ENCODE data around the gene ZNF385C. TPM values are rescaled to one million over a fixed set of nuclear protein-coding genes. Genes with fewer than 3 reads are reported as not detected.

The ZNF385C gene
- total RNA-seq, 4 donors from 2014 or later: 0.27 to 0.48 TPM; not detected in 2

DNA sequence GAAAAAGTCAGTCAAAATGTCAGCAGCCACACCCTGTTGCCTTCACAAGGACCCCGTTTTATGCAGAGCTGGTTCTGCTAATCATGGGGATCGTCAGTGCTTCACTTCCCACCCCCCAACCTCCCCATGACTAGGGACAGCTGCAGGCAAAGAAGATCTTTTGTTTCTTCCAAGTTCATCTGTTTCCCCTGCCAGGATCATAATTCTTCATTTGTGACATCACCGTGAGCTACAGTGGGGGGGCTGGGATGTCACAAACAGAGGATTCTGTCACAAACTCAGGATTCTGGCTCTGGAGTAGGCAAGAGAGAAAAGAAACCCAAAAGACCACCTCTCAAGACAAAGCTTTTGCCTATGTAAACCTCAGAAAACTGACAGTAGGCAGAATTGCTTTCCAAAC, 105.7 kb downstream of the ZNF385C start:
- in situ Hi-C loops (cut with MboI; ENCODE audit: low pct_ligation_motif_present in 1 of 4, low pct_unique_long_range_greater_than_20kb in 1 of 4, low sequenced_read_pairs in 3 of 4): no loop called here
- intact Hi-C loops (cut with DNase I; ENCODE audit: low total_unique reads): no loop called here
- H3K27ac ChIP-seq: peak overlapping the region in 2 of 4 donors; percentile 4 to 9
- H3K4me3 ChIP-seq: no peak overlapping the region
- no peak for DNase-seq
- no peaks in the 10 kb centered on the region for H3K9me3 ChIP-seq
- no peaks in the 10 kb centered on the region for H3K27me3 ChIP-seq
- peaks cover 3 to 27% (median 9%) of the 10 kb centered on the region in 4 donors for H3K4me1 ChIP-seq
- 58 to 88% methylated on average over 3 of the region's 3 CpGs for WGBS, 2 donors (ENCODE audit: low coverage in 1 of 2)
- peaks cover 0 to 61% (median 29%) of the 10 kb centered on the region in 4 donors for H3K36me3 ChIP-seq
- no peak for TF ChIP-seq CTCF (IDR thresholded peaks at IDR 0.05)
- TF ChIP-seq POLR2A (IDR thresholded peaks at IDR 0.05): no peak
- TF ChIP-seq EP300 (IDR thresholded peaks at IDR 0.05; ENCODE audit: low read depth): no peak
- TF ChIP-seq POLR2AphosphoS5 (IDR thresholded peaks at IDR 0.05): no peak

GRCh38 chr17:41989702-41990419, 108.4 kb downstream of the ZNF385C start:
- no peak for TF ChIP-seq POLR2A (IDR thresholded peaks at IDR 0.05)
- TF ChIP-seq EP300 (IDR thresholded peaks at IDR 0.05; ENCODE audit: low read depth): no peak
- no peak for TF ChIP-seq POLR2AphosphoS5 (IDR thresholded peaks at IDR 0.05)
- no peak for TF ChIP-seq CTCF (IDR thresholded peaks at IDR 0.05)
- H3K27ac ChIP-seq: peak overlapping the region; percentile 18 to 62 (median 51)
- H3K36me3 ChIP-seq: peaks cover 0 to 61% (median 24%) of the 10 kb centered on the region in 4 donors
- no peak for DNase-seq
- intact Hi-C loops (cut with DNase I; ENCODE audit: low total_unique reads): no loop called here
- peaks cover 3 to 27% (median 9%) of the 10 kb centered on the region in 4 donors for H3K4me1 ChIP-seq
- no peaks in the 10 kb centered on the region for H3K27me3 ChIP-seq
- 66 to 78% methylated on average over 3 to 5 of the region's 5 CpGs for WGBS, 2 donors (ENCODE audit: low coverage in 1 of 2)
- H3K4me3 ChIP-seq: no peak overlapping the region
- H3K9me3 ChIP-seq: no peaks in the 10 kb centered on the region
- in situ Hi-C loops (cut with MboI; ENCODE audit: low pct_ligation_motif_present in 1 of 4, low pct_unique_long_range_greater_than_20kb in 1 of 4, low sequenced_read_pairs in 3 of 4): no loop called here

GRCh38 chr17:41988418-41988817, 109.9 kb downstream of the ZNF385C start:
- in situ Hi-C loops (cut with MboI; ENCODE audit: low pct_ligation_motif_present in 1 of 4, low pct_unique_long_range_greater_than_20kb in 1 of 4, low sequenced_read_pairs in 3 of 4): no loop called here
- WGBS, 2 donors (ENCODE audit: low coverage in 1 of 2): 95 to 100% methylated on average over 2 of the region's 2 CpGs
- Histone ChIP-seq H3K4me3 (no peak overlapping the region), H3K27me3 (no peaks in the 10 kb centered on the region), H3K27ac (no peak overlapping the region), H3K9me3 (no peaks in the 10 kb centered on the region), H3K4me1 (peaks cover 3 to 27% (median 9%) of the 10 kb centered on the region in 4 donors), H3K36me3 (peaks cover 0 to 62% (median 23%) of the 10 kb centered on the region in 4 donors)
- intact Hi-C loops (cut with DNase I; ENCODE audit: low total_unique reads): no loop called here
- TF ChIP-seq POLR2A (IDR thresholded peaks at IDR 0.05): no peak
- no peak for TF ChIP-seq EP300 (IDR thresholded peaks at IDR 0.05; ENCODE audit: low read depth)
- no peak for TF ChIP-seq POLR2AphosphoS5 (IDR thresholded peaks at IDR 0.05)
- no peak for TF ChIP-seq CTCF (IDR thresholded peaks at IDR 0.05)
- DNase-seq: no peak

- intact Hi-C loops (cut with DNase I; ENCODE audit: low total_unique reads) (no loop called here), in situ Hi-C loops (cut with MboI; ENCODE audit: low pct_ligation_motif_present in 1 of 4, low pct_unique_long_range_greater_than_20kb in 1 of 4, low sequenced_read_pairs in 3 of 4) (no loop called here)
Measured at GRCh38 chr17:41987642-41988041, 110.6 kb downstream of the ZNF385C start.

More at GRCh38 chr17:41987642-41988041, 110.6 kb downstream of the ZNF385C start:
- peaks cover 0 to 60% (median 22%) of the 10 kb centered on the region in 4 donors for H3K36me3 ChIP-seq
- WGBS, 2 donors (ENCODE audit: low coverage in 1 of 2): 84% methylated on average over 3 of the region's 3 CpGs; no CpG with 5 or more reads in 1 of the 2 donors
- TF ChIP-seq POLR2A (IDR thresholded peaks at IDR 0.05): no peak
- TF ChIP-seq CTCF (IDR thresholded peaks at IDR 0.05): no peak
- no peak for TF ChIP-seq POLR2AphosphoS5 (IDR thresholded peaks at IDR 0.05)
- TF ChIP-seq EP300 (IDR thresholded peaks at IDR 0.05; ENCODE audit: low read depth): no peak
- no peak overlapping the region for H3K27ac ChIP-seq
- H3K4me1 ChIP-seq: peaks cover 3 to 27% (median 9%) of the 10 kb centered on the region in 4 donors
- H3K9me3 ChIP-seq: no peaks in the 10 kb centered on the region
- no peak overlapping the region for H3K4me3 ChIP-seq
- no peak for DNase-seq
- H3K27me3 ChIP-seq: no peaks in the 10 kb centered on the region
